ENCODE data around the gene TUBGCP2.

The TUBGCP2 gene

GRCh38 chr10:133289761-133290160, 18.9 kb downstream of the TUBGCP2 start:
- CTCF ChIA-PET: no interaction called here
- H3K27ac ChIP-seq: no peak overlapping the region
- POLR2A ChIA-PET (ENCODE audit: low non-redundant PET): no interaction called here
- TF ChIP-seq CTCF (conservative IDR thresholded peaks at IDR 0.05; ENCODE audit: low read depth): no peak
- DNase-seq (ENCODE audit: low spot score): no peak

GRCh38 chr10:133287832-133288500, 20.7 kb downstream of the TUBGCP2 start:
- ChIA-PET POLR2A (ENCODE audit: low non-redundant PET) (no interaction called here), CTCF (interaction anchor here (0.6 kb wide), 1 partner anchor 17 kb away, joined by 3 read pairs; no protein-coding TSS in a partner anchor)

GRCh38 chr10:133286366-133286765, 22.3 kb downstream of the TUBGCP2 start:
- TF ChIP-seq CTCF (conservative IDR thresholded peaks at IDR 0.05; ENCODE audit: low read depth): no peak
- no peak overlapping the region for H3K27ac ChIP-seq
- ChIA-PET POLR2A (ENCODE audit: low non-redundant PET) (no interaction called here), CTCF (interaction anchor here (0.9 kb wide), 1 partner anchor 43 kb away, joined by 3 read pairs; no protein-coding TSS in a partner anchor)
- DNase-seq (ENCODE audit: low spot score): no peak

More at GRCh38 chr10:133287832-133288500, 20.7 kb downstream of the TUBGCP2 start:
- DNase-seq (ENCODE audit: low spot score): no peak
- no peak for TF ChIP-seq CTCF (conservative IDR thresholded peaks at IDR 0.05; ENCODE audit: low read depth)
- no peak overlapping the region for H3K27ac ChIP-seq

- no peak for TF ChIP-seq CTCF (conservative IDR thresholded peaks at IDR 0.05; ENCODE audit: low read depth)
- CTCF ChIA-PET: interaction anchor here (0.6 kb wide), 1 partner anchor 137 kb away, joined by 4 read pairs; no protein-coding TSS in a partner anchor
- POLR2A ChIA-PET (ENCODE audit: low non-redundant PET): no interaction called here
- DNase-seq (ENCODE audit: low spot score): no peak
- no peak overlapping the region for H3K27ac ChIP-seq
Measured at GRCh38 chr10:133285217-133285616, 23.5 kb downstream of the TUBGCP2 start.

GRCh38 chr10:133283931-133284330, 24.7 kb downstream of the TUBGCP2 start:
- TF ChIP-seq CTCF (conservative IDR thresholded peaks at IDR 0.05; ENCODE audit: low read depth): no peak
- DNase-seq (ENCODE audit: low spot score): no peak
- H3K27ac ChIP-seq: no peak overlapping the region
- ChIA-PET CTCF (interaction anchor here (0.6 to 0.7 kb wide), 2 partner anchors 10 to 16 kb away, joined by 3 to 4 read pairs; no protein-coding TSS in a partner anchor), POLR2A (ENCODE audit: low non-redundant PET) (no interaction called here)

GRCh38 chr10:133282846-133283390, 25.8 kb downstream of the TUBGCP2 start:
- TF ChIP-seq CTCF (conservative IDR thresholded peaks at IDR 0.05; ENCODE audit: low read depth): no peak
- no peak overlapping the region for H3K27ac ChIP-seq
- ChIA-PET CTCF (interaction anchor here (0.8 to 1.6 kb wide), 3 partner anchors 10 to 36 kb away, joined by 4 to 6 read pairs (median 4); no protein-coding TSS in a partner anchor), POLR2A (ENCODE audit: low non-redundant PET) (no interaction called here)
- DNase-seq (ENCODE audit: low spot score): no peak
